HG03575 (cell line): ENCODE measurements around the gene CHRNG.

ENCODE experiments used
- ATAC-seq: cut with Tn5 transposase; IDR thresholded peaks from one replicate; pipeline ENCODE4 v1.9.1; 2021; ENCODE audit not compliant: unreplicated experiment, insufficient number of reproducible peaks, low FRiP score; ENCODE audit errors: extremely low read depth

CHRNG gene

DNA sequence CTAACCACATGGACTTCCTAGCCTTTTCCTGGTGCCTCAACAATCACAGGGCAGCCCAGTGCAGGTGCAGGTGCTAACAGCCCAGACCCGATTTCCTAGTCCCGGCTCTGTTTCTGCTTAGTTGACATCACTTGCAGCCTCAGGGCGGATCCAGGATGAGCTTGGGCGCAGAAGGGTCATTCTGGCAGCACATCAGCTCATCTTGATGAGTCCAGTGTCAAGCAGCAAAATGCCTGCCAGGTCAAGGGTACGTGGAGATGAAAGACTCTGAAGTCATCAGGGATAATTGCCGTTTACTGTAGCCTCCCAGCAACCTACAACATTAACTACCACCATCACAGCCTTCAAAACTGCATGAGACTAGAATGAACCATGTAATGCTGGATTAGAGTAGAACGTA is 54.5 kb downstream of the CHRNG start:
- ATAC-seq, result no peak
